Thyroid gland (tissue), 4 donors: ENCODE data around the gene NFE2. TPM values are rescaled to one million over a fixed set of nuclear protein-coding genes. Genes with fewer than 3 reads are reported as not detected.

Experiments
- DNase-seq, 2 donors: peaks; one replicate each; pipeline ENCODE4 v3.0.0-alpha.2; 2019
- H3K27ac ChIP-seq, 3 donors: fragments of 200-600 bp; sonication (generic); 1 replicate in 2 of 3; 2 replicates in 1 of 3; pipeline ENCODE4 v1.5.1; 2016 to 2019; ENCODE audit warnings: mild to moderate bottlenecking in 1 of 3, moderate library complexity in 1 of 3
- H3K27me3 ChIP-seq: fragments of 200-600 bp; sonication (generic); one replicate; pipeline ENCODE4 v1.5.1; 2019
- H3K36me3 ChIP-seq, 2 donors: fragments of 200-600 bp; sonication (generic); one replicate each; pipeline ENCODE4 v1.5.1; 2016 to 2019
- H3K4me1 ChIP-seq, 2 donors: fragments of 200-600 bp; sonication (generic); one replicate each; pipeline ENCODE4 v1.5.1; 2017 to 2019
- H3K4me3 ChIP-seq, 3 donors: fragments of 200-600 bp; sonication (generic); replicated peaks in 1 of 3; 1 replicate in 2 of 3; 2 replicates in 1 of 3; pipeline ENCODE4 v1.5.1; 2016; ENCODE audit warnings: mild to moderate bottlenecking in 1 of 3
- H3K9me3 ChIP-seq: fragments of 200-600 bp; sonication (generic); one replicate; pipeline ENCODE4 v1.5.1; 2017
- POLR2A ChIP-seq, 2 donors: fragments of 450-650 bp; IDR thresholded peaks; one replicate each; pipeline ENCODE4 v1.6.1; 2017; ENCODE audit warnings: antibody characterized with exemption in 2 of 2, mild to moderate bottlenecking in 2 of 2, moderate library complexity in 1 of 2
- WGBS, 2 donors: methylation state at CpG; one replicate each; pipeline ENCODE4 v1.1.5; 2017; 5-methylcytosine and 5-hydroxymethylcytosine counted together
- intact Hi-C: fragments of 100-400 bp; cut with DNase I; formaldehyde crosslinking; loops from one replicate; pipeline ENCODE4 v1.15.1; 2023
- total RNA-seq, 4 donors: library from RNA; depleted of rRNA; stranded (reverse); fragments of >200 nt; gene quantifications; one replicate each; pipeline ENCODE4 v1.2.3, GENCODE V29; 2016
- TF ChIP-seq, protein P1 (sequence below), 6 experiments: fragments of 200-600 bp in 3 of 6; fragments of 450-650 bp in 3 of 6; sonication (generic) in 3 of 6; IDR thresholded peaks; one replicate each; pipeline ENCODE4 v1.5.1; 2016 to 2019; ENCODE audit warnings: antibody characterized with exemption in 6 of 6, mild to moderate bottlenecking in 2 of 6, inconsistent platforms in 1 of 6, moderate library complexity in 1 of 6

NFE2 gene
- total RNA-seq, 4 donors from 2014 or later: 0.56 to 1.7 (median 0.61) TPM

DNA sequence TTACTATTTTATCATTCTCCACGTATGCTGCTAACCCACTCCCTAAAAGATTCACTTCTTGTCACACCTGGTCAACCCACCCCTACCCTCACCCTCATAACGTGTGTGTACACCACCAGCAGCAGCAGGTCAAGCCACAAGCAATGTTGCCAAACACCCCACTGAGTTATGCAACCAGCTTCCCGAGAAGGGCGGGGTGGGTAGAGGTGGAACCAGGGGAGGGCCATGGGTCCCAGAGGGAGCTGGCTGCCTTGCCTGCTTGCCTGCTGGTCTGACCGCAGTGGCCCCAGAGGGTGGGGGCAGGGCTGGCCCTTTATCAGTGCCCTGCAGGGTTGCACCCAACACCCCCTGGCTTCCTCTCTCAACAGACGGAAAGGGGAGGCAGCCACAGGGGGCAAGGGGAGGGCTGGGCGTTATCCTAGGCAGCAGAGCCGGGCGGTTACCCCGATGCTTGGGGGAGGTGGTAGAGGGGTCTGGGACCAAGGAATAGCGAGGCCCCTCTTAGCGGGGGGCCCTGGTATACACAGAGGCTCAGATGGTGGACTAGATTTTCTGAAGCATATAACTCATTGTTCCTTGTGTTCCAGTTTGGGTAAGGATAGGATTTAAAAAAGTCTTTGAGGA lies 3.5 kb upstream of the NFE2 start:
- Histone ChIP-seq H3K4me1 (peaks cover 13 to 24% of the 10 kb centered on the region in 2 donors), H3K27me3 (no peaks in the 10 kb centered on the region), H3K9me3 (no peaks in the 10 kb centered on the region), H3K4me3 (no peak overlapping the region), H3K36me3 (no peaks in the 10 kb centered on the region), H3K27ac (no peak overlapping the region)
- WGBS, 2 donors: 21 to 23% methylated on average over 11 to 12 of the region's 12 CpGs
- peak; percentile 77 to 81 for DNase-seq
- TF ChIP-seq, protein P1, sequence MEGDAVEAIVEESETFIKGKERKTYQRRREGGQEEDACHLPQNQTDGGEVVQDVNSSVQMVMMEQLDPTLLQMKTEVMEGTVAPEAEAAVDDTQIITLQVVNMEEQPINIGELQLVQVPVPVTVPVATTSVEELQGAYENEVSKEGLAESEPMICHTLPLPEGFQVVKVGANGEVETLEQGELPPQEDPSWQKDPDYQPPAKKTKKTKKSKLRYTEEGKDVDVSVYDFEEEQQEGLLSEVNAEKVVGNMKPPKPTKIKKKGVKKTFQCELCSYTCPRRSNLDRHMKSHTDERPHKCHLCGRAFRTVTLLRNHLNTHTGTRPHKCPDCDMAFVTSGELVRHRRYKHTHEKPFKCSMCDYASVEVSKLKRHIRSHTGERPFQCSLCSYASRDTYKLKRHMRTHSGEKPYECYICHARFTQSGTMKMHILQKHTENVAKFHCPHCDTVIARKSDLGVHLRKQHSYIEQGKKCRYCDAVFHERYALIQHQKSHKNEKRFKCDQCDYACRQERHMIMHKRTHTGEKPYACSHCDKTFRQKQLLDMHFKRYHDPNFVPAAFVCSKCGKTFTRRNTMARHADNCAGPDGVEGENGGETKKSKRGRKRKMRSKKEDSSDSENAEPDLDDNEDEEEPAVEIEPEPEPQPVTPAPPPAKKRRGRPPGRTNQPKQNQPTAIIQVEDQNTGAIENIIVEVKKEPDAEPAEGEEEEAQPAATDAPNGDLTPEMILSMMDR (IDR thresholded peaks at IDR 0.05): no peak
- TF ChIP-seq POLR2A (IDR thresholded peaks at IDR 0.05): no peak
- intact Hi-C loops: no loop called here

DNA sequence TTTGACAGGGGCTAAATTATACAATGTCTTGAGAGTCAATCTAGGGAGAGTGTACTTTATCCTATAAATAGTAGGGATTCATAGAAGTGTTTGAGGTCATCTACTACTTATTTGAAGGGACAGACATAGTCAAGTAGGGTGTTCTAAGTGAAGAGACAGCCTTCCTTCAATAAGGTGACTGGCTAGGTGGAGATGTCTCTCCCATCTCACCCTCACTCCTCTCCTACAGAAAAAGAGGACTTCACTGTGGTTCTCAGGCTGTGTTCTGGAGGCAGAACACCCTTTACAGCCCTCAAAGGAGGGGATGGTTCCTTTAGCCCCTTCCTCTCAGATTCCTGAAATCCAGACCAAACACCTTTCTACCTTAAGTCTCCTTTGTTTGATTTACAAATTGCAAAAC lies 2.8 kb upstream of the NFE2 start:
- Histone ChIP-seq H3K4me3 (no peak overlapping the region), H3K27ac (no peak overlapping the region), H3K27me3 (no peaks in the 10 kb centered on the region), H3K9me3 (no peaks in the 10 kb centered on the region), H3K4me1 (peaks cover 13 to 24% of the 10 kb centered on the region in 2 donors), H3K36me3 (no peaks in the 10 kb centered on the region)
- no peak for DNase-seq
- TF ChIP-seq, protein P1 (IDR thresholded peaks at IDR 0.05): no peak
- no peak for TF ChIP-seq POLR2A (IDR thresholded peaks at IDR 0.05)
- intact Hi-C loops: no loop called here

DNA sequence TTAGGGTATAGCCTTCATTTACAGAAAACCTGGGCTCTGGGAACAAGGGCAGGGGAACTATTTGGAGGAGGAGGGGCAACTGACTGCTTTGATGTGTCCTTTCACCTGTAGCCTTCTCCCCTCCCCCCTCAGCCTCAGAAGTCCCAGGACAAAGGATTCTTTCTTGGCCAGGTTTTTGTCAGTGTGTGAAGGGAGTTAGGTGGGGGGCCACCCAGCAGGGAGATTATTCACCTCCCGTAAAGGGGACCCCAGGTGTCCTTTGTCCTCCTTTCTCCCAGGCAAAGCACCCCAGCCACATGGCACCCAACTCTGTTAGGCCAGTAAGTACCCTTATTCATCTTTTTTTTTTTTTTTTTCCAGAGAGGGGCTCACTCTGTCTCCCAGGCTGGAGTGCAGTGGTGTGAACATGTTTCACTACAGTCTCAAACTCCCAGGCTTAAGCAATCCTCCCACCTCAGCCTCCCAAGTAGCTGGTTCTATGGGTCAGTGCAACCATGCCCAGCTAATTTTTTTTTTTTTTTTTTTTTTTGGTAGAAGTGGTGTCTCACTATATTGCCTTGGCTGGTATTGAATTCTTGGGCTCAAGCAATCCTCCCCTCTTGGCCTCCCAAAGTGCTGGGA lies 723 bp upstream of the NFE2 start:
- Histone ChIP-seq H3K4me1 (peaks cover 13 to 24% of the 10 kb centered on the region in 2 donors), H3K27me3 (no peaks in the 10 kb centered on the region), H3K36me3 (no peaks in the 10 kb centered on the region), H3K9me3 (no peaks in the 10 kb centered on the region), H3K27ac (peak overlapping the region in 1 of 3 donors; percentile 46), H3K4me3 (no peak overlapping the region)
- peak in 1 of 2 donors; percentile 25 for DNase-seq
- intact Hi-C loops: no loop called here
- 63 to 100% methylated on average over 1 of the region's 1 CpG for WGBS, 2 donors
- TF ChIP-seq, protein P1 (IDR thresholded peaks at IDR 0.05): no peak
- TF ChIP-seq POLR2A (IDR thresholded peaks at IDR 0.05): no peak

DNA sequence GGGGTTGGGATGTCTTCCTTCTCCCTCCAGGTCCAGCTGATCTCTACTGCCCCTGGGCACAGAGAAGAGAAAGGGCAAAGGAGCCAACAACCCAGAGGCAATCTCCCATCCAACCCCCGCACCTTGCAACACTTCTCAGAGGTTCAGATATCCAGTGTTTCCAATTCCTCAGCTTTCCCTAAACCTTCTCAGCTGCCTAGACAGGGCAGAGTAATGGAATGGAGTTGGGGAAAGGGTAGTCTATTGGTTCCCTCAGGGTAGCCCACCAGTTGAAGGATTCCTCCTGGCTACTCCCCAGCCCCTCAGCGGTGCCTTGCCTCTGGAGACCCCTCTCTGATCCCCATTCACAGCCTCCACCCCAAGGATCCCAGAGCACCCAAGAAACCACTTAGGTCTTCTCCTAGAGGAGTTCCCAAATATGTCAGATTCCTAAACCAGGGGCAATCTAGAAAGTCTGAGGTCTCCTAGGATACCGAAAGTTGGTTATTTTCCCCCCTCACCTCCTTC lies 537 bp downstream of the NFE2 start:
- H3K27me3 ChIP-seq: no peaks in the 10 kb centered on the region
- H3K27ac ChIP-seq: peak overlapping the region in 1 of 3 donors; percentile 46
- H3K4me3 ChIP-seq: peak overlapping the region in 1 of 3 donors; percentile 2
- no peaks in the 10 kb centered on the region for H3K36me3 ChIP-seq
- TF ChIP-seq, protein P1 (IDR thresholded peaks at IDR 0.05): no peak
- TF ChIP-seq POLR2A (IDR thresholded peaks at IDR 0.05): no peak
- peaks cover 13 to 24% of the 10 kb centered on the region in 2 donors for H3K4me1 ChIP-seq
- WGBS, 2 donors: 41 to 53% methylated on average over 3 of the region's 3 CpGs
- H3K9me3 ChIP-seq: no peaks in the 10 kb centered on the region
- intact Hi-C loops: no loop called here
- DNase-seq: no peak
